Activated T-helper 2 cell treated with anti-CD3 and anti-CD28 coated beads, Interferon-gamma antibody, Interleukin-2, Interleukin-4, amounts not matched to agents 10 μg/mL and 5 μg/mL and 100 μg/mL, durations not matched to agents 14 hours and 24 hours and 36 hours (primary cell): ENCODE measurements around the gene RMI2. TPM values are rescaled to one million over a fixed set of nuclear protein-coding genes. Genes with fewer than 3 reads are reported as not detected.
A peak's percentile ranks its signal among the peaks of the same experiment; 100 is the strongest.
"Not testable (repeated sequence)": the region's sequence is repeated elsewhere in the genome, so short reads cannot be mapped to it uniquely, and the experiment has no call there.

Source experiments
- DNase-seq: peaks from one replicate; pipeline ENCODE4 v3.0.0; 2021; ENCODE audit warnings: low spot score
- H3K27ac Mint-ChIP-seq: one replicate; pipeline ENCODE4 v1.8.0; 2021; ENCODE audit warnings: mixed read lengths
- H3K27me3 Mint-ChIP-seq: one replicate; pipeline ENCODE4 v1.8.0; 2021; ENCODE audit warnings: low read depth, mixed read lengths
- H3K36me3 Mint-ChIP-seq: one replicate; pipeline ENCODE4 v1.8.0; 2021; ENCODE audit warnings: low read depth, mixed read lengths
- H3K4me1 Mint-ChIP-seq: one replicate; pipeline ENCODE4 v1.8.0; 2021; ENCODE audit warnings: low read depth, mixed read lengths
- H3K4me3 Mint-ChIP-seq: one replicate; pipeline ENCODE4 v1.8.0; 2021; ENCODE audit warnings: low read depth, mild to moderate bottlenecking, moderate library complexity, mixed read lengths
- H3K9me3 Mint-ChIP-seq: one replicate; pipeline ENCODE4 v1.8.0; 2021; ENCODE audit warnings: mixed read lengths
- intact Hi-C: fragments of 100-400 bp; cut with micrococcal nuclease; formaldehyde crosslinking; loops from one replicate; pipeline ENCODE4 v1.15.1; 2023
- total RNA-seq: library from RNA; stranded (reverse); gene quantifications from 2 replicates; pipeline ENCODE4 v1.2.3, GENCODE V29; 2022

RMI2 gene
- 65.2 and 67.4 TPM in 2 replicates for total RNA-seq

DNA sequence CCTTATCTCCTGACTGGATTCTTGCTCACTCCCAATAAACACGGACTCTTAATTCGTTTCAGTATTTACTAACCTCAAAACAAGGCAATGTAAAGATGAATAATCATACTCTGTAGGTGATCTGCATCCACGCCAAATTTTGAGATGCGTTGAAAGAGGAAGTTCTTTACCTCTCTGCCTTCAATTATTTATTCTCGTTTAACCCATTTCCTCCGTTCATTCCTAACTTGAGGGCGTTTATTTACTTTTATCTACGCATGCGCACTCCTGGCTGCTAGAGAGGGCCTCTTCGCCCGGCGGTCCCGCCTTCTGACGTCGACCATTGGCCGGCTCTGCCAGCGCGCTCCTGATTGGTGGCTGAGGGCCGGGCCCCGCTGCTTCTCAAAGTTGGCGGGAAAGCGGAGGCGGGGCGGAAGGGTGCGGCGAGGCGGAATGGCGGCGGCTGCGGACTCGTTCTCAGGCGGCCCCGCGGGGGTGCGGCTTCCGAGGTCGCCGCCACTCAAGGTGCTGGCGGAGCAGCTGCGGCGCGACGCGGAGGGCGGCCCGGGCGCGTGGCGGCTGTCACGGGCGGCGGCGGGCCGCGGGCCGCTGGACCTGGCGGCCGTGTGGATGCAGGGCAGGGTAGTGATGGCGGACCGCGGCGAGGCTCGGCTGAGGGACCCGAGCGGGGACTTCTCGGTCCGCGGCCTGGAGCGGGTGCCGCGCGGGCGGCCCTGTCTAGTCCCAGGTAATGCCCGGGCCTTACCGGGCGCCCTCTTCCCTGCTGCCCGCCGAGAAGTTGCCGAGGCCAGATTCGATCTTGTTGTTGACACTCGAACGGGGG is at the start of gene RMI2:
RMI2 (plus strand) TSS at position 420 of the 823 bp plus-strand sequence; CDS start at position 433, 13 bp downstream.
- peak within 1 kb of the TSS; percentile 83 for H3K27ac Mint-ChIP-seq
- H3K36me3 Mint-ChIP-seq: peaks cover 23% of the 10 kb centered on the region
- intact Hi-C loops: loop anchor here (1.0 kb wide), 1 partner anchor 34 kb away; no protein-coding TSS in a partner anchor
- H3K9me3 Mint-ChIP-seq: no peaks in the 10 kb centered on the region
- H3K4me1 Mint-ChIP-seq: peaks cover 46% of the 10 kb centered on the region
- DNase-seq: peak; percentile 98
- H3K27me3 Mint-ChIP-seq: no peaks in the 10 kb centered on the region
- peak within 1 kb of the TSS; percentile 96 for H3K4me3 Mint-ChIP-seq

DNA sequence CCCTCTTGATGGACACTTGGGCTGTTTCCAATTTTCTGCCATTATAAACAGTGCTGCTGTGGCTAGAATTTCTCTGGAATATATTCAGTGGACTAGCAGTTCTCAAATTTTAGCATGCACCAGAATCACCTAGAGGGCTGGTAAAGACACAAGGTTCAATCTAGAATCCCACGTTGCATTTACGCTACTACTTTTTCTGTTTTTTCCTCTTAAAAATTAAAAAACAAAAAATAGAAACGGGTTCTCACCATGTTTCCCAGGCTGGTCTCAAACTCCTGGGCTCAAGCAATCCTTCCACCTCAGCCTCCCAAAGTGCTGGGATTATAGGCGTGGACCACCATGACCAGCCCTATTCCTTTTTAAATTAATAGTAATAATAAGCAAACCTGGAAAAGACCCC is 49.6 kb upstream of the RMI2 start:
- Mint-ChIP-seq H3K4me3 (no peak overlapping the region), H3K36me3 (no peaks in the 10 kb centered on the region), H3K27ac (no peak overlapping the region), H3K4me1 (peaks cover 24% of the 10 kb centered on the region), H3K27me3 (peaks cover 1% of the 10 kb centered on the region), H3K9me3 (no peaks in the 10 kb centered on the region)
- no peak for DNase-seq
- intact Hi-C loops: loop anchor here (5.0 kb wide), 1 partner anchor 33 kb away; no protein-coding TSS in a partner anchor

GRCh38 chr16:11296351-11296705 is 48.9 kb upstream of the RMI2 start:
- Mint-ChIP-seq H3K27ac (no peak overlapping the region), H3K9me3 (no peaks in the 10 kb centered on the region), H3K36me3 (no peaks in the 10 kb centered on the region), H3K4me1 (peaks cover 24% of the 10 kb centered on the region), H3K27me3 (no peaks in the 10 kb centered on the region), H3K4me3 (no peak overlapping the region)
- DNase-seq: no peak
- intact Hi-C loops: loop anchor here (5.0 kb wide), 1 partner anchor 34 kb away; no protein-coding TSS in a partner anchor

DNA sequence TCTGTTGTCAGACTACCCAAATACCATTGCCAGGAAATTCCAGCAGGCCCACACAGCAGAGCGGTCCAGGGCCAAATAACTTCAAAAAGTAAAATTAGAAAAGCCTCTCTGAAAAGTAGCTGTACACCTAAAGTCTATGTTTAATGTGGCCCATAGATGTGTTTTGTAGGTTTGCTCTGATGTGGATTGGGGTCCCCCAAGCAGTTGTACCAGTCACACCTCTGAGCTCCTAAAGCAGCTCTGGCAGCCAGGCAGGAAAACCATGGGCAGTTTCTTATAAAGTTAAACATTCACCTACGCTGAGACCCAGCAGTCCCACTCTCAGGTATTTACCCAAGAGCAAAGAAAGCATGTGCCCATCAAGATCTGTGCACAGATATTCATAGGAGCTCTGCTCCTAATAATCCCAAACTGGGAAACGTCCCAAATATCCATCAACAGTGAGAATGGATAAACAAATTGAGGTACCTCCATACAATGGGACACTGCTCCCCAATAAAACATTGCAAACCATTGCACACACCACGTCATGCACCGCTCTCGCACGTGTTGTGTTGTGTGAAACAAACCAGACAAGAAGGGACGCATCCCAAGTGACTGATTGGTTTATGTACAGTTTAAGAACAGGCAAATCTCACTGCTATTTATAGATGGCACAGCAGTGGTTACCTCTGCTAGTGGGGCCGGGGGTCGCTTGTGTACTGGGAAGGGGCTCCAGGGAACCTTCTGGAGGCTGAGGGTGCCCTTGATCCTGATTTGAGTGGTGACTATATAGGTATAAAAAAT is 48.4 kb upstream of the RMI2 start:
- intact Hi-C loops: loop anchor here (5.0 kb wide), 1 partner anchor 35 kb away; no protein-coding TSS in a partner anchor
- no peak for DNase-seq
- Mint-ChIP-seq H3K27ac (no peak overlapping the region), H3K27me3 (no peaks in the 10 kb centered on the region), H3K36me3 (no peaks in the 10 kb centered on the region), H3K4me1 (peaks cover 26% of the 10 kb centered on the region), H3K9me3 (no peaks in the 10 kb centered on the region), H3K4me3 (no peak overlapping the region)

GRCh38 chr16:11297492-11298142 is 47.6 kb upstream of the RMI2 start:
- Mint-ChIP-seq H3K4me1 (peaks cover 26% of the 10 kb centered on the region), H3K4me3 (no peak overlapping the region), H3K27ac (no peak overlapping the region), H3K36me3 (no peaks in the 10 kb centered on the region), H3K27me3 (no peaks in the 10 kb centered on the region), H3K9me3 (no peaks in the 10 kb centered on the region)
- intact Hi-C loops: loop anchor here (5.0 kb wide), 1 partner anchor 35 kb away; no protein-coding TSS in a partner anchor
- peak; percentile 71 for DNase-seq

GRCh38 chr16:11298143-11298900 is 46.9 kb upstream of the RMI2 start:
- no peak overlapping the region for H3K4me3 Mint-ChIP-seq
- intact Hi-C loops: loop anchor here (5.0 kb wide), 1 partner anchor 36 kb away; no protein-coding TSS in a partner anchor

DNA sequence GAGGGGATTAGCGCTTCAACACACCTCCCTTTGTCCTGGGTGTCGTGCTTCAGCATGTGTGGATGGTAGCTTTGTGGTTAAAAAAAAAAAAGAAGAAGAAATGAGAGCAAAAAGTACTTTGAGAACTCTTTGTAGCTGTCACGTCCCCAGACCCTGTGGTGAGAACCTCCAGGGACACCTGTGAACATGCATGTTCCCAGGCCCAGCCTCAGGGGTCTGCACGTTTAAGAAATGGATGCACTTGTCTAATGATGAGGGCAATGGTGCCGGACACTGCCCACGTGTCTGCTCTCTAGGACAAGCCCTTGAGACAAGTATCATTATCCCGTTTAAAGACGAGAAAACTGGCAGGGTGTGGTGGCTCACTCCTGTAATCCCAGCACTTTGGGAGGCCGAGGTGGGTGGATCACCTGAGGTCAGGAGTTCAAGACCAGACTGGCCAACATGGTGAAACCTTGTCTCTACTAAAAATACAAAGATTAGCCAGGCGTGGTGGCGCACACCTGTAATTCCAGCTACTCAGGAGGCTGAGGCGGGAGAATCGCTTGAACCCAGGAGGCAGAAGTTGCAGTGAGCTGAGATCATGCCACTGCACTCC is 46.2 kb upstream of the RMI2 start:
- intact Hi-C loops: loop anchor here (5.0 kb wide), 1 partner anchor 37 kb away; no protein-coding TSS in a partner anchor
- H3K4me3 Mint-ChIP-seq, DNase-seq: not testable (repeated sequence)

More at GRCh38 chr16:11298143-11298900, 46.9 kb upstream of the RMI2 start:
- no peak for DNase-seq
- H3K4me1 Mint-ChIP-seq: peaks cover 21% of the 10 kb centered on the region
- no peaks in the 10 kb centered on the region for H3K36me3 Mint-ChIP-seq
- no peaks in the 10 kb centered on the region for H3K27me3 Mint-ChIP-seq
- no peak overlapping the region for H3K27ac Mint-ChIP-seq
- no peaks in the 10 kb centered on the region for H3K9me3 Mint-ChIP-seq

GRCh38 chr16:11299865-11300559 is 45.2 kb upstream of the RMI2 start:
- no peaks in the 10 kb centered on the region for H3K27me3 Mint-ChIP-seq
- no peak overlapping the region for H3K4me3 Mint-ChIP-seq
- no peak overlapping the region for H3K27ac Mint-ChIP-seq
- no peaks in the 10 kb centered on the region for H3K9me3 Mint-ChIP-seq
- DNase-seq: no peak
- intact Hi-C loops: loop anchor here (5.0 kb wide), 1 partner anchor 38 kb away; no protein-coding TSS in a partner anchor
- peaks cover 20% of the 10 kb centered on the region for H3K4me1 Mint-ChIP-seq
- H3K36me3 Mint-ChIP-seq: no peaks in the 10 kb centered on the region

More for the DNA sequence above, 46.2 kb upstream of the RMI2 start:
- H3K36me3 Mint-ChIP-seq, H3K27me3 Mint-ChIP-seq, H3K9me3 Mint-ChIP-seq, H3K27ac Mint-ChIP-seq: not testable (repeated sequence)
- peaks cover 20% of the 10 kb centered on the region for H3K4me1 Mint-ChIP-seq

DNA sequence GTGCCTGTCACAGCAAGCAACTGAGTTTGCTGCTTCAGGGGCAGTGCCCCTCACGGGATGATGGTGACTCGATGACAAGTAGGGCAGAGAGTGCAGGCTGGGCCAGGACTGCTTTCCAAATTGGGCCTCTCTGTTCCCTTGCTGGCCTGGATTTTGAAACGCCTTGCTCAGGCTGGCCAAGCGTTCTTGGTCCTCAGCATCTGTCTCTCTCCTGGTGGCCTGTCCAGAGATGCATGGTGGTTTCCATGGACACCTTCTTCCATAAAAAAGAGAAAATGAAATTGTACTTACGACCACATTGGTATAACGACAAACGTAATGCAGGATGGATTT is 44.7 kb upstream of the RMI2 start:
- no peak overlapping the region for H3K4me3 Mint-ChIP-seq
- no peaks in the 10 kb centered on the region for H3K36me3 Mint-ChIP-seq
- intact Hi-C loops: no loop called here
- H3K4me1 Mint-ChIP-seq: peaks cover 20% of the 10 kb centered on the region
- H3K27ac Mint-ChIP-seq: no peak overlapping the region
- DNase-seq: no peak
- H3K27me3 Mint-ChIP-seq: no peaks in the 10 kb centered on the region
- H3K9me3 Mint-ChIP-seq: no peaks in the 10 kb centered on the region

- no peak for DNase-seq
- no peak overlapping the region for H3K4me3 Mint-ChIP-seq
- intact Hi-C loops: no loop called here
- H3K27me3 Mint-ChIP-seq: no peaks in the 10 kb centered on the region
- H3K4me1 Mint-ChIP-seq: peaks cover 17% of the 10 kb centered on the region
- no peaks in the 10 kb centered on the region for H3K9me3 Mint-ChIP-seq
- H3K27ac Mint-ChIP-seq: no peak overlapping the region
- H3K36me3 Mint-ChIP-seq: no peaks in the 10 kb centered on the region
Observed at GRCh38 chr16:11301645-11302501, 43.4 kb upstream of the RMI2 start.

- Mint-ChIP-seq H3K4me3 (no peak overlapping the region), H3K27ac (no peak overlapping the region), H3K27me3 (no peaks in the 10 kb centered on the region), H3K9me3 (no peaks in the 10 kb centered on the region), H3K36me3 (no peaks in the 10 kb centered on the region), H3K4me1 (peaks cover 10% of the 10 kb centered on the region)
- no peak for DNase-seq
- intact Hi-C loops: no loop called here
Observed at GRCh38 chr16:11302977-11303376, 42.3 kb upstream of the RMI2 start.
